Measurements from ENCODE around the gene RAP1GAP.

The RAP1GAP gene

DNA sequence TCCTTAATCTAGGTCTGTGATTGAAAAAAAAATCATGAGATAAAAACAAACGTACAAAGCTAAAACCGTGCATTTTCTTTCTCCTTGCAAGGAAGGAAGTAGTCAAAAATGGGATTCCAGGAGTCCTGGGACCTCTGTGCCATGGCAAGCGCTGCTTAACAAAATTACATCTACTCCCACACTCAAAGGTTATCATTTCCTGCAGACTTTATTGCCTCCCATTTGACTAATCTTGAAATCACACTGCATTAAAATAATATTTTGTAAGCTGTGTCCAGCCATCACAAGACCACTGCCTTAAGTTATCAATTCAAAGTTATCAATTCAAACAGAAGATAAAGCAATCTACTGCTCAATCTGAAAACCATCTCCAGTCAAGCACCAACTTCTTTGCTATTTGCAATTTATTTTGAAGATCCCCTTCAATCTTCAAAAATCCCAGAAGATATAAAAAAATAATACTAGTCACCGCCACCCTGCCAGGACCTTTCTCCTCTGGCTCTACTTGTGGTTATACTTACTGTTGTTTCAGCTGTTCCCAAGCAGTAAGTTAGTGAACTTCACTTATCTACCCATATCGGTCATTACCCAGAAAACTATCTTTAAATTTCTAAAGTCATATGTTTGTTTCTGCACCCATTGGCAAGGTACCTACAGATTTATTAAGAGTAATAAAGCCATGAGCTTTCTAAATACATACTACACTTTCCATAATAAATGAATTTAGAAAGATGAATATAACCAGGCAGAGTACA, 38.1 kb upstream of the RAP1GAP start:
- H3K9me2 ChIP-seq (replicated peaks; ENCODE audit: low read depth, low read length), result no peaks in the 10 kb centered on the region
- peaks cover 44% of the 10 kb centered on the region for H3K36me3 ChIP-seq (ENCODE audit: insufficient read depth, low read length)
- H3K4me2 ChIP-seq (ENCODE audit: low read depth, low read length, poor library complexity, severe bottlenecking), result no peak overlapping the region
- H3F3A ChIP-seq (ENCODE audit: low read depth), result no peaks in the 10 kb centered on the region
- no peaks in the 10 kb centered on the region for H4K20me1 ChIP-seq (ENCODE audit: insufficient read depth, low read length, poor library complexity, severe bottlenecking)
- TF ChIP-seq EZH2phosphoT487 (IDR thresholded peaks at IDR 0.05; ENCODE audit: borderline replicate concordance), result no peak
- TF ChIP-seq, protein P1, sequence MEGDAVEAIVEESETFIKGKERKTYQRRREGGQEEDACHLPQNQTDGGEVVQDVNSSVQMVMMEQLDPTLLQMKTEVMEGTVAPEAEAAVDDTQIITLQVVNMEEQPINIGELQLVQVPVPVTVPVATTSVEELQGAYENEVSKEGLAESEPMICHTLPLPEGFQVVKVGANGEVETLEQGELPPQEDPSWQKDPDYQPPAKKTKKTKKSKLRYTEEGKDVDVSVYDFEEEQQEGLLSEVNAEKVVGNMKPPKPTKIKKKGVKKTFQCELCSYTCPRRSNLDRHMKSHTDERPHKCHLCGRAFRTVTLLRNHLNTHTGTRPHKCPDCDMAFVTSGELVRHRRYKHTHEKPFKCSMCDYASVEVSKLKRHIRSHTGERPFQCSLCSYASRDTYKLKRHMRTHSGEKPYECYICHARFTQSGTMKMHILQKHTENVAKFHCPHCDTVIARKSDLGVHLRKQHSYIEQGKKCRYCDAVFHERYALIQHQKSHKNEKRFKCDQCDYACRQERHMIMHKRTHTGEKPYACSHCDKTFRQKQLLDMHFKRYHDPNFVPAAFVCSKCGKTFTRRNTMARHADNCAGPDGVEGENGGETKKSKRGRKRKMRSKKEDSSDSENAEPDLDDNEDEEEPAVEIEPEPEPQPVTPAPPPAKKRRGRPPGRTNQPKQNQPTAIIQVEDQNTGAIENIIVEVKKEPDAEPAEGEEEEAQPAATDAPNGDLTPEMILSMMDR (conservative IDR thresholded peaks at IDR 0.05; ENCODE audit: low read length), result no peak
- no peaks in the 10 kb centered on the region for H3K79me2 ChIP-seq (ENCODE audit: insufficient read depth, low read length)
- H3K27me3 ChIP-seq (ENCODE audit: insufficient read depth, low read length, poor library complexity, severe bottlenecking), result no peaks in the 10 kb centered on the region
- no peak overlapping the region for H2AFZ ChIP-seq (ENCODE audit: low read length)
- no peaks in the 10 kb centered on the region for H3K4me1 ChIP-seq (ENCODE audit: insufficient read depth, low read length, poor library complexity, severe bottlenecking)
- no peaks in the 10 kb centered on the region for H3K9me3 ChIP-seq (ENCODE audit: insufficient read depth, low read depth, low read length)
- H3K9ac ChIP-seq (ENCODE audit: low read depth, low read length, poor library complexity, severe bottlenecking), result no peak overlapping the region
- H3K4me3 ChIP-seq (ENCODE audit: low read length, poor library complexity, severe bottlenecking), result no peak overlapping the region

- no peak overlapping the region for H3K4me3 ChIP-seq (ENCODE audit: low read length, poor library complexity, severe bottlenecking)
- no peaks in the 10 kb centered on the region for H3K4me1 ChIP-seq (ENCODE audit: insufficient read depth, low read length, poor library complexity, severe bottlenecking)
- no peak overlapping the region for H3K9ac ChIP-seq (ENCODE audit: low read depth, low read length, poor library complexity, severe bottlenecking)
- no peaks in the 10 kb centered on the region for H3K9me2 ChIP-seq (replicated peaks; ENCODE audit: low read depth, low read length)
- no peaks in the 10 kb centered on the region for H3K27me3 ChIP-seq (ENCODE audit: insufficient read depth, low read length, poor library complexity, severe bottlenecking)
- no peaks in the 10 kb centered on the region for H3K79me2 ChIP-seq (ENCODE audit: insufficient read depth, low read length)
- no peak overlapping the region for H3K4me2 ChIP-seq (ENCODE audit: low read depth, low read length, poor library complexity, severe bottlenecking)
- no peaks in the 10 kb centered on the region for H4K20me1 ChIP-seq (ENCODE audit: insufficient read depth, low read length, poor library complexity, severe bottlenecking)
- no peaks in the 10 kb centered on the region for H3F3A ChIP-seq (ENCODE audit: low read depth)
- peaks cover 51% of the 10 kb centered on the region for H3K36me3 ChIP-seq (ENCODE audit: insufficient read depth, low read length)
- no peak overlapping the region for H2AFZ ChIP-seq (ENCODE audit: low read length)
- no peaks in the 10 kb centered on the region for H3K9me3 ChIP-seq (ENCODE audit: insufficient read depth, low read depth, low read length)
- TF ChIP-seq, protein P1 (conservative IDR thresholded peaks at IDR 0.05; ENCODE audit: low read length), result no peak
Observed at GRCh38 chr1:21706151-21706835, 37.1 kb upstream of the RAP1GAP start.

- Histone ChIP-seq H2AFZ (ENCODE audit: low read length) (no peak overlapping the region), H3F3A (ENCODE audit: low read depth) (no peaks in the 10 kb centered on the region), H3K9me3 (ENCODE audit: insufficient read depth, low read depth, low read length) (no peaks in the 10 kb centered on the region), H3K27me3 (ENCODE audit: insufficient read depth, low read length, poor library complexity, severe bottlenecking) (no peaks in the 10 kb centered on the region), H3K4me1 (ENCODE audit: insufficient read depth, low read length, poor library complexity, severe bottlenecking) (no peaks in the 10 kb centered on the region), H4K20me1 (ENCODE audit: insufficient read depth, low read length, poor library complexity, severe bottlenecking) (no peaks in the 10 kb centered on the region), H3K79me2 (ENCODE audit: insufficient read depth, low read length) (no peaks in the 10 kb centered on the region), H3K4me2 (ENCODE audit: low read depth, low read length, poor library complexity, severe bottlenecking) (no peak overlapping the region), H3K36me3 (ENCODE audit: insufficient read depth, low read length) (peaks cover 55% of the 10 kb centered on the region), H3K9ac (ENCODE audit: low read depth, low read length, poor library complexity, severe bottlenecking) (no peak overlapping the region), H3K4me3 (ENCODE audit: low read length, poor library complexity, severe bottlenecking) (no peak overlapping the region), H3K9me2 (replicated peaks; ENCODE audit: low read depth, low read length) (no peaks in the 10 kb centered on the region)
- no peak for TF ChIP-seq EZH2phosphoT487 (IDR thresholded peaks at IDR 0.05; ENCODE audit: borderline replicate concordance)
- TF ChIP-seq, protein P1 (conservative IDR thresholded peaks at IDR 0.05; ENCODE audit: low read length), result no peak
Observed at GRCh38 chr1:21705303-21705980, 36.3 kb upstream of the RAP1GAP start.

Data from Loucy (cell line).